ACC112 (cell line): ENCODE measurements around the gene CPS1.

Source experiments
- H2AFZ ChIP-seq: fragments of 200-600 bp; sonication (generic); one replicate; pipeline ENCODE4 v1.6.0; 2017; ENCODE audit warnings: antibody characterized with exemption, low read length; ENCODE audit not compliant: unreplicated experiment
- H3K27ac ChIP-seq: fragments of 200-600 bp; sonication (generic); 2 replicates; pipeline ENCODE4 v1.5.1; 2014; ENCODE audit warnings: low read depth, mild to moderate bottlenecking, antibody characterized with exemption, low read length, moderate library complexity
- H3K27me3 ChIP-seq: fragments of 200-600 bp; sonication (generic); 2 replicates; pipeline ENCODE4 v1.6.1; 2014; ENCODE audit warnings: mild to moderate bottlenecking, antibody characterized with exemption, low read length, moderate library complexity, mixed read lengths; ENCODE audit not compliant: insufficient read depth
- H3K36me3 ChIP-seq: fragments of 200-600 bp; sonication (generic); 2 replicates; pipeline ENCODE4 v1.6.1; 2016; ENCODE audit warnings: mild to moderate bottlenecking, antibody characterized with exemption, low read length, moderate library complexity, mixed read lengths; ENCODE audit not compliant: insufficient read depth
- H3K4me1 ChIP-seq: fragments of 200-600 bp; sonication (generic); one replicate; pipeline ENCODE4 v1.6.1; 2016; ENCODE audit warnings: low read length, mixed read lengths; ENCODE audit not compliant: insufficient read depth, unreplicated experiment, control insufficient read depth
- H3K4me3 ChIP-seq: fragments of 200-600 bp; sonication (generic); 2 replicates; pipeline ENCODE4 v1.5.1; 2014; ENCODE audit warnings: mild to moderate bottlenecking, low read depth, low read length
- H3K79me2 ChIP-seq: fragments of 200-600 bp; sonication (generic); one replicate; pipeline ENCODE4 v1.6.0; 2016; ENCODE audit warnings: low read length; ENCODE audit not compliant: control insufficient read depth, unreplicated experiment, insufficient read depth

CPS1 gene

DNA sequence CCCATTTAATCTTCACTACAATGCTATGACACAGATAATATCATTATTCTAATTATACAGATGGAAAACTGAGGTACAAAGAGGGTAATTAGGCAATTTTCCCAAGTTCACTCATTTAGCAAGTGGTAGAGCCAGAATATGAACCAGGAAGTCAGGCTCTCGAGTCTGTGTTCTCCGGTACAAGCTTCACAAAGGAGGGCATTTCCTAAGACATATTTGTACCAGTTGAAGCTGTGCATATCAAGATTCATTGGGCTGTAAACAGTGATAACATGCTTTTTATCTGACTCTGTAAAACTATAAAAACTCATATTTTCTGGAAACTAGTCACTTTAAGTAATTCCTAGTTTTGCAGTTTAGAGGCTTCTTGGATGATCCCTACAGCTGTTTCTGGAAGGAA is 23.0 kb upstream of the CPS1 start:
- Histone ChIP-seq H3K4me1 (no peaks in the 10 kb centered on the region), H3K79me2 (no peaks in the 10 kb centered on the region), H3K36me3 (no peaks in the 10 kb centered on the region), H3K4me3 (no peak overlapping the region), H2AFZ (no peak overlapping the region), H3K27me3 (no peaks in the 10 kb centered on the region), H3K27ac (no peak overlapping the region)

DNA sequence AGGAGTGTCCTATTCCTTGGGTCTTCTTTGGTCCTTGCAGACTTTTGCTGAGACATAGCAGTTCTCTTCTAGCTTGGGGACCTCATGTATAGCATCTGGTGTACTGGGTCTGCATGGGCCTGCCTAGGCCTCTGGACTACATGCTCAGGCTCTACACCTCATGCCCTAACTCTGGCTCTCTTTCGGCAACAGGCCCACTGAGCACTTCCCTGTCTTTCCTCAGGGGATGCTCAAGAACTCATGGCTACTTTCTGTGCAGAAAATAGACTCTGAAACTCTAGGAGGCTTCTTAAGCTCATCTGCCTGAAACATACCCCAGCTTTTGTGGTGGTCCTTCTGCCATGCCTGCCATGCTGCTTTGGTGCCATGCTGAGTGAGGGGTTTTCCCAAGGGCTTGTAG is 21.5 kb upstream of the CPS1 start:
- H3K27ac ChIP-seq, result no peak overlapping the region
- no peak overlapping the region for H2AFZ ChIP-seq

DNA sequence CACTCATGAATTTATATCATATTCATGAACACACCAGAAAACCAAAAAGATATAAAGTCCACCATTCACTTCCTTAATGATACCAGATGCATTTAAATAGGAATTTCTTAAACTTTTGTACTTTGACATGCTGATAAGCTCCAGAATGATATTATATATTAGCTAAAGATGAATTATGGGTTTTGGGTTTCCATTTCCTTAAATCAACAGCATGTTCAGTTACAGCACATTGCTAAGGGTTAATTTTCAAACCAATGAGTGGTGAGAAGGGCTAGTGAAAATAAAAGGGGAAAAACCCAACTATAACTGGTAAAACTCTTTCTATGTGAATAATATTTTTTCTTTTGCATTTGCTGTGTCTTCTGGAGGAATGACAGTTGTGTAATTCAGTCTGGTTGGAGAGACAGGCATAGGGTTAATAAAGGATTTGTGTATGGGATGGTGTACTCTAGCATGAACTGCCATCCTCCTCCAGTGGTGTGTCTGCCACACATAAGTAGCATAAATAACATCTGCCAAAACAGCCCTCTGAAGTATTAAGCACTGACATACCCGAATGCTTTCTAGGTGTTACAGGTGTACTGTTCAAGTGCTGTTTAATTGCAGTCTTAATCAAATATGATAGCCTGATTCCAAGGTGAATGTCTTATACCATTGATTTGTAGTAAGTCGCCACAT is 19.3 kb upstream of the CPS1 start:
- H2AFZ ChIP-seq, result no peak overlapping the region

More for the DNA sequence above, 21.5 kb upstream of the CPS1 start:
- H3K4me1 ChIP-seq, result no peaks in the 10 kb centered on the region
- no peaks in the 10 kb centered on the region for H3K79me2 ChIP-seq
- H3K4me3 ChIP-seq, result no peak overlapping the region
- no peaks in the 10 kb centered on the region for H3K36me3 ChIP-seq
- H3K27me3 ChIP-seq, result no peaks in the 10 kb centered on the region

DNA sequence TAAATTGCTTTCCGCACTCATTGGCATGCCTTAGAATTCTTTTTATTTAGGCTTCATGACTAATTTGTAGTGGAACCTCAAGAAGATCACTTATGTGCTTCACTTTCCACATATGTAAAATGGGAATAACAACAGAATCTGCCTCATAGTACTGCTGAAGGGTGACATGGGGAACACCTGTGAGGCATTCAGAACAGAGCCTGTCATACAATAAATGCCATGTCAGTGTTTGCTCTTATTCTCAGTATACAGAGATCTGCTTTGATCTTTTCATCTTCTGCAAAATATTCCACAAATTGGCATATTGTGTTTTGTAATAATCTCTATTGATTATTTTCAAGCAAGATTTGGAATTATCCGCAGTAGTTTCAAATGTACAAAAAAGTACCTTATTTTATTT is 17.4 kb upstream of the CPS1 start:
- H3K4me3 ChIP-seq, result no peak overlapping the region
- no peaks in the 10 kb centered on the region for H3K4me1 ChIP-seq
- no peaks in the 10 kb centered on the region for H3K79me2 ChIP-seq
- H2AFZ ChIP-seq, result no peak overlapping the region
- no peaks in the 10 kb centered on the region for H3K36me3 ChIP-seq
- H3K27ac ChIP-seq, result no peak overlapping the region
- H3K27me3 ChIP-seq, result no peaks in the 10 kb centered on the region

More for the DNA sequence above, 19.3 kb upstream of the CPS1 start:
- no peaks in the 10 kb centered on the region for H3K4me1 ChIP-seq
- no peak overlapping the region for H3K4me3 ChIP-seq
- no peak overlapping the region for H3K27ac ChIP-seq
- no peaks in the 10 kb centered on the region for H3K27me3 ChIP-seq
- H3K79me2 ChIP-seq, result no peaks in the 10 kb centered on the region
- H3K36me3 ChIP-seq, result no peaks in the 10 kb centered on the region

DNA sequence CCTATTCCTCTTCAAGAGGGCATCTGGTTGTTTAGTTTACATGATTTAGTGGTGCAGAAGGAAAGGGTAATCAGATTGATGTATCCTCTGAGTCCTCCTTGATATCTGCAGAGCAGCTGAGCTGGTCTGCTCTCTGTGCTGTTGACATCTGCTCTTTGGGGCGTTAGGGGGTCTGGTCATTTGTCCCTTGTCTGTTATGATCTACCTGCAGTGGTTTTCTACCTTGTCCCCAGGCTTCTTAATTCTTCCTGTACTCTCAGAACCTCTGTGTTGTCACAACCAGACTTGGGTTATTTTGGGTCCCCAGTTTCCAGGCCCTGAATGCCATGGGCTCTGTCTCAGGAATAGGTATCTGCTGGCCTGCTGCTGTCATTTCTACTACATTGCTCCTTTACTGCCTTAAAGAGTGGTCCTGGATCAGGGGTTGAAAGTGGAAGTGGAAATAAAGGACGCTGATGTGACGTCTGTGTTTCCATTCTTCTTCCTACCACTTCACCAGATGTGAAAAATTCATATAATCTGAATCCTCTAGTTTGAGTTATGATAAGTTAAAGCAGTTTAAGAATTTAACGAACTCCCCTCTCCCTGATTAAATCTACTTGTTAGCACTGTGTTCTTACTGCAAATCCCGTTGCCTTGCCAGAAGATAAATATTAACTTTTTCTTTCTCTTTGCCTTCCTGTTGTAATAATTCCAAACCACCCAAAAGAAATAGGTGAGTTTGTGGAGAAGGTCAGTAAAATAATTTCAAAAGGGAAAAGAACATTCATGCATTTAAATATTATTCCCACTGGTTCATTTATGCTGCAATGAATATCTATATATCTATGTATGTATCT is 16.6 kb upstream of the CPS1 start:
- no peak overlapping the region for H2AFZ ChIP-seq

DNA sequence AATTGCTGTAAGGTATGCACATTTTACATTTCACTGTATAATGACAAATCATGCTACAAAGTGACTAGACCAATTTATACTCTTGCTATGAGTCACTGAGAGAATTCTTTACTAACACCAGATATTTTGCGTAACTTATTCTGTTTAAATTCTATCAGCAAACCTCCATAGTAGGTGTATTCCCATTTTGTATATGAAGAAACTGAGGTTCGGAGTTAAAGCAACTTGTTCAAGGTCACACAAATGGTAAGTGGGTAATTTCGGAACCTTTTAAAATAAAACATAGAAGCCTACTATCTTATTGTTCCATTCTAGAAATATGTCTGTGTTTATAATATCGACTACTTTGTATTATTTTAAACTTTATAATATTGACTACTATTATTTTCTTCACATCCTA is 15.9 kb upstream of the CPS1 start:
- Histone ChIP-seq H3K4me3 (no peak overlapping the region), H3K79me2 (no peaks in the 10 kb centered on the region), H3K4me1 (no peaks in the 10 kb centered on the region), H3K36me3 (no peaks in the 10 kb centered on the region), H3K27me3 (no peaks in the 10 kb centered on the region), H2AFZ (no peak overlapping the region), H3K27ac (no peak overlapping the region)

More for the DNA sequence above, 16.6 kb upstream of the CPS1 start:
- Histone ChIP-seq H3K4me1 (no peaks in the 10 kb centered on the region), H3K27ac (no peak overlapping the region), H3K79me2 (no peaks in the 10 kb centered on the region), H3K36me3 (no peaks in the 10 kb centered on the region), H3K27me3 (no peaks in the 10 kb centered on the region), H3K4me3 (no peak overlapping the region)

DNA sequence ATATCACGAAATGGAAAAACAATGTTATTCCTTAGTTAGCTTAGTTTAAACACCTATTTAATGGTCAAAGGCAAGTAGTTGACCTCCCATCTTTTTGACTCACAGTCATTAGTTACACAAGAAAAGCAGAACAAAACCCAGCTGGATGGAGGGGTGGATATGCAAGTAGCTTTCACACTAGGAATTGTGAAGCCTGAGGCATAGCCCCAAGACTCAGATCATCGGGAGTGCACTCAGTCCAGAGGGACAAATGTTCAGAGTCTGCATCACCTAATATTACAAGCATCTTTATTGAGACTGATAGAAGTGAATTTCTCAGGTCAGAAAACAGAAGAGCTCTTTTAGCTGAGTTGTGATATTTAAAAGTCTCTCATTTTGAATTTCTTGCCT is 15.5 kb upstream of the CPS1 start:
- Histone ChIP-seq H2AFZ (no peak overlapping the region), H3K36me3 (no peaks in the 10 kb centered on the region), H3K79me2 (no peaks in the 10 kb centered on the region), H3K4me3 (no peak overlapping the region), H3K27me3 (no peaks in the 10 kb centered on the region), H3K4me1 (no peaks in the 10 kb centered on the region), H3K27ac (no peak overlapping the region)

DNA sequence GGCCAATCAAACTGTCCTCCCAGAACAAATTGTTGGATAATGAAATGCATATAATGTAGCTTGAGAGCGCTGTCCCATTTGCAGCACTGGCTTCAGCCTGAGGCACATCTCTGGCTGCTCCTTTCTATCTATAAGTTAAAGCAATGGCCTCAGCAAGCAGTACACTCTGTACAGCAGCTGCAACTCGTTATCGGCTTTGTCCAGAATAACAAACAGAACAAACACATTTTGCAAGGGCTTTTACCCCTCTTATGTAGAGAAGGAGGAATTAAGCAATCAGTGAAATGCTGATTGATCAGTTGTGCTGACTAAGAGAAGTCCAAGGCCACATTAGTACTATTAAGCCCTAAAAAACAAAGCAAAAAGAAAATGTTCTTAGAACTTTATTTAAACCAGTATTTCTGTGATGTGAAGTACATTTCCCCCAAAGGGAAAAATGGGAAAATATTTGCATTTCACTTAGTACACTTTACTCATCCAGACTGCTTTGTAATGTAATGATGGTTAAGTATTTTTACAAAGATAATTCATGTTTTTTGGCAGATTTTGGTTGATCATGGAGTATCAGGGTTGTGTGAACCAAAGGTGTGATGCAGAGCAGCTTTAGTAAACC is 15.0 kb upstream of the CPS1 start:
- H3K36me3 ChIP-seq, result no peaks in the 10 kb centered on the region
- no peak overlapping the region for H3K27ac ChIP-seq
- H3K4me3 ChIP-seq, result no peak overlapping the region
- H2AFZ ChIP-seq, result no peak overlapping the region
- H3K79me2 ChIP-seq, result no peaks in the 10 kb centered on the region
- no peaks in the 10 kb centered on the region for H3K4me1 ChIP-seq
- H3K27me3 ChIP-seq, result no peaks in the 10 kb centered on the region

DNA sequence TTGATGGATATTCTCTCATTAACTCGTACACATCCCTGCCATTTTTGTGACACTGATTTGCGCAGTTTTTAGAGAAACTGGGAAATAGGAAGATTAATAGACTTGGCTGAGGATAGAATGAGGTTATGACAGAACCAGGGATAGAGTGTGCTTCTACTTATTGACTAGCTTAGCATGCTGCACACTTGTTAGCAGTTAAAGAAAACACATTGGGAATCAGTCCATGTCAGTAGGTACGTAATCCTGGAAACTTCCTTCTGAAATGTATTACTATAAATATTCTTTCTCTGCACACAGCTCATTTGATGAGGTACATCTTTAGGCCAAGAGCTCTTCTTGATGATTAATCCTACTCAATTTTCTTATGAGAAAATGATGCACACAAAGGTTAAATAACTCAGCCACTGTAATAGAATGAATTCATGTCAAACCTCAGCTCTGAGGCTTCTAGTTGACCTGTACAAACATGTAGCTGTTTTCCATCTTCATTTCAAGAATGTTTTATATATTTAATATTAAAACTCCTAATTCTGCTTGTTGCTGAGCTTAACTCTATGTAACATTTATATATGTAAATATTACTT is 12.3 kb upstream of the CPS1 start:
- no peaks in the 10 kb centered on the region for H3K27me3 ChIP-seq
- H2AFZ ChIP-seq, result no peak overlapping the region
- no peaks in the 10 kb centered on the region for H3K36me3 ChIP-seq
- no peak overlapping the region for H3K27ac ChIP-seq
- no peak overlapping the region for H3K4me3 ChIP-seq
- H3K4me1 ChIP-seq, result no peaks in the 10 kb centered on the region
- H3K79me2 ChIP-seq, result no peaks in the 10 kb centered on the region

DNA sequence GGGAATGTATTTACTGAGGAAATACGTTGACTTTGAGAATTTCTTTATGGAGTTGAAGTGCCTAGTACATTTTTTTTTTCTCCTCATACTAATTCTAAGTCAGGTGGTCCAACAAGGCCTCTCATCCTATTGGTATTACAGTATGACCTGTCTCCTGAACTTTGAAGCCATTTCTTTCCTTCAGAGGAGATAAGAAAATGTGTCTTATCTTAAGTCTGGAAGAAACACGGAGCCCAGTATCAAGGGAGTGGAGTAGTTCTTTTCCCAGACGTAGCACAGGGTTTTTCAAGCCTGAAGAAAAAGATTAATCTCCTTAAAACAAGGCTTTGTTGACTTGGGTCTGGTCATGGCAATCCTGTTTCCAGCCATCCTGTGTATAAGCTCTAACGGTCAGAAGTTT is 11.6 kb upstream of the CPS1 start:
- Histone ChIP-seq H3K36me3 (no peaks in the 10 kb centered on the region), H3K27me3 (no peaks in the 10 kb centered on the region), H3K4me3 (no peak overlapping the region), H3K4me1 (no peaks in the 10 kb centered on the region), H2AFZ (no peak overlapping the region), H3K27ac (no peak overlapping the region), H3K79me2 (no peaks in the 10 kb centered on the region)
